ENCODE results near the gene PPP6R2. TPM values are rescaled to one million over a fixed set of nuclear protein-coding genes. Genes with fewer than 3 reads are reported as not detected.

Gene PPP6R2
- total and polyA plus RNA-seq, 12 donors: 34.7 to 51.5 (median 37.7) TPM

- H3K27ac ChIP-seq: peak overlapping the region in 7 of 10 donors; percentile 15 to 90 (median 29)
- 67 to 70% methylated on average over 8 of the region's 8 CpGs for WGBS, 2 donors
- no peaks in the 10 kb centered on the region for H3K27me3 ChIP-seq
- peaks cover 0 to 52% (median 7%) of the 10 kb centered on the region in 9 donors for H3K36me3 ChIP-seq
- peaks cover 0 to 61% (median 21%) of the 10 kb centered on the region in 9 donors for H3K4me1 ChIP-seq
- H3K4me3 ChIP-seq: peak overlapping the region in 1 of 10 donors; percentile 14
- peak; percentile 23 to 31 for DNase-seq
- no peaks in the 10 kb centered on the region for H3K9me3 ChIP-seq
- TF ChIP-seq CTCF (IDR thresholded peaks at IDR 0.05): peak in 7 of 9 donors; percentile 21 to 51 (median 33)
- intact Hi-C loops (cut with DNase I): no loop called here
- ATAC-seq: peak; percentile 48 to 63 (median 56)
Measured at GRCh38 chr22:50399751-50400331, 56.7 kb downstream of the PPP6R2 start.

GRCh38 chr22:50400406-50400805, 57.3 kb downstream of the PPP6R2 start:
- no peak overlapping the region for H3K4me3 ChIP-seq

GRCh38 chr22:50400931-50401330, 57.8 kb downstream of the PPP6R2 start:
- no peak for DNase-seq
- no peaks in the 10 kb centered on the region for H3K9me3 ChIP-seq
- H3K4me1 ChIP-seq: peaks cover 0 to 61% (median 21%) of the 10 kb centered on the region in 9 donors
- H3K4me3 ChIP-seq: no peak overlapping the region
- no peaks in the 10 kb centered on the region for H3K27me3 ChIP-seq
- H3K36me3 ChIP-seq: peaks cover 0 to 42% (median 0%) of the 10 kb centered on the region in 9 donors
- H3K27ac ChIP-seq: peak overlapping the region in 1 of 10 donors; percentile 90
- TF ChIP-seq CTCF (IDR thresholded peaks at IDR 0.05): no peak
- ATAC-seq: no peak
- 97 to 99% methylated on average over 5 of the region's 5 CpGs for WGBS, 2 donors
- intact Hi-C loops (cut with DNase I): no loop called here

More at GRCh38 chr22:50400406-50400805, 57.3 kb downstream of the PPP6R2 start:
- no peak for TF ChIP-seq CTCF (IDR thresholded peaks at IDR 0.05)
- Histone ChIP-seq H3K9me3 (no peaks in the 10 kb centered on the region), H3K4me1 (peaks cover 0 to 61% (median 21%) of the 10 kb centered on the region in 9 donors), H3K27me3 (no peaks in the 10 kb centered on the region), H3K27ac (peak overlapping the region in 2 of 10 donors; percentile 35 to 90), H3K36me3 (peaks cover 0 to 47% (median 2%) of the 10 kb centered on the region in 9 donors)
- no peak for DNase-seq
- WGBS, 2 donors: 85 to 87% methylated on average over 4 of the region's 4 CpGs
- intact Hi-C loops (cut with DNase I): no loop called here
- no peak for ATAC-seq

- H3K27me3 ChIP-seq: no peaks in the 10 kb centered on the region
- H3K36me3 ChIP-seq: peaks cover 0 to 39% (median 5%) of the 10 kb centered on the region in 9 donors
- no peak overlapping the region for H3K4me3 ChIP-seq
- WGBS, 2 donors: 94 to 97% methylated on average over 4 of the region's 4 CpGs
- ATAC-seq: no peak
- no peak for DNase-seq
- peak overlapping the region in 1 of 10 donors; percentile 71 for H3K27ac ChIP-seq
- intact Hi-C loops (cut with DNase I): no loop called here
- peaks cover 0 to 58% (median 21%) of the 10 kb centered on the region in 9 donors for H3K4me1 ChIP-seq
- TF ChIP-seq CTCF (IDR thresholded peaks at IDR 0.05): no peak
- H3K9me3 ChIP-seq: no peaks in the 10 kb centered on the region
Measured at GRCh38 chr22:50401907-50402306, 58.8 kb downstream of the PPP6R2 start.

Data from heart right ventricle (tissue), 16 donors.